22Rv1 (cell line): ENCODE measurements around the gene PPM1H.

Experiments
- ZFX ChIP-seq: fragments of 450-650 bp; IDR thresholded peaks from 2 replicates; pipeline ENCODE4 v1.6.1; 2017; ENCODE audit warnings: antibody characterized with exemption, borderline replicate concordance
- TF ChIP-seq, protein P1 (sequence below): fragments of 450-650 bp; IDR thresholded peaks from 2 replicates; pipeline ENCODE4 v1.5.1; 2017; ENCODE audit warnings: mild to moderate bottlenecking

GRCh38 chr12:62860020-62860419, 74.9 kb downstream of the PPM1H start:
- TF ChIP-seq, protein P1, sequence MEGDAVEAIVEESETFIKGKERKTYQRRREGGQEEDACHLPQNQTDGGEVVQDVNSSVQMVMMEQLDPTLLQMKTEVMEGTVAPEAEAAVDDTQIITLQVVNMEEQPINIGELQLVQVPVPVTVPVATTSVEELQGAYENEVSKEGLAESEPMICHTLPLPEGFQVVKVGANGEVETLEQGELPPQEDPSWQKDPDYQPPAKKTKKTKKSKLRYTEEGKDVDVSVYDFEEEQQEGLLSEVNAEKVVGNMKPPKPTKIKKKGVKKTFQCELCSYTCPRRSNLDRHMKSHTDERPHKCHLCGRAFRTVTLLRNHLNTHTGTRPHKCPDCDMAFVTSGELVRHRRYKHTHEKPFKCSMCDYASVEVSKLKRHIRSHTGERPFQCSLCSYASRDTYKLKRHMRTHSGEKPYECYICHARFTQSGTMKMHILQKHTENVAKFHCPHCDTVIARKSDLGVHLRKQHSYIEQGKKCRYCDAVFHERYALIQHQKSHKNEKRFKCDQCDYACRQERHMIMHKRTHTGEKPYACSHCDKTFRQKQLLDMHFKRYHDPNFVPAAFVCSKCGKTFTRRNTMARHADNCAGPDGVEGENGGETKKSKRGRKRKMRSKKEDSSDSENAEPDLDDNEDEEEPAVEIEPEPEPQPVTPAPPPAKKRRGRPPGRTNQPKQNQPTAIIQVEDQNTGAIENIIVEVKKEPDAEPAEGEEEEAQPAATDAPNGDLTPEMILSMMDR = no peak
- TF ChIP-seq ZFX = no peak
